ENCODE measurements around the gene ATG4C.

ATG4C gene

DNA sequence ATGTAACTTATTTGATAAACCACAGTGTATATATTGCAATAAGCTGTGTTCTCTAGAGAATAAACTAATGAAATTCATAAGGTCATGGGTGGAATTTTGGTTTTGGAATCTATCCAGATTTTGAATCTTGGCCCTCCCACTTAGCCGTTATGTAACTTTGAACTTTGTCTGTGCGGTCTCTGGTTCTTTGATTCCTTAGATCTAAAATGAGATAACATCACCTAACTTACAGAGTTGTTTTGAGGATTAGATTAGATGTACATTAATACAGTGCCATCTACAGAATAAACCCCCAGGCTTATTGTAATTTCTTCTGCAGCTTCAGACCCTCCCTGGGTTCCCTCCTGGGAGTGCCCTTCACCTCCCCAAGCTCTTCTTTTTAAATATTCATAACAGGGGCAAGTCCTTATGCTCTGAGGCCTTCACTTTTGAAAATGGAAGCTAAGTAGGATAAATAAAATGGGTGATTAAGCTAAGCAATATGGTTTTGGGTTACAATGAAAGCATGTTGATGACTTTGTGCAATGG, 124.3 kb downstream of the ATG4C start:
- no peak for DNase-seq

DNA sequence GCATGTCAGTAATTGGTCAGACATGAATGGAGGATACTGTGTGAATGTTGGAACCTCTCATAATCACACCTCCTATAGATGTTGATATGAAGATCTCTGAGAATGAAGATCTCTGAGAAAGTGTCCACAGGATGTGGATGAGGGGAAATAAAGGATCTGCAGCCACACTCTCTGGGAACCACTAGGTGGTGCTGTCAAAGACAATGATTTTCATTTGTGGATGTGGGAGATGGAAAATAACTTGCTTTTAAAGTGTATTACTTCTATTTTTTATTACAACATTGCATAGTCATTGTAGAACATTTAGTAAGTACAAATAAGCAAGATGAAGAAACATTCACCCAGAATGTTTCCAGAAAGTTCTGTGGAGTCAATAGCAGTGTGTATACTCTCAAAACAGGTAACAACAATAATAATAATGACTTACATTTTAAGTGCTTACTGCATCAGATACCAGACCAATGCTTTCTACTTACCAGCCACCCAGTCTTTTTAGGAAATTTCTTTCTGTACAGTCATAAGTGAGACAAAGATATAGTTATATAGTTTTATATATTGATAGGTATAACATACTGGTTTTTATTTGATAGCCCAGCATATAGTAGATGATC, 128.2 kb downstream of the ATG4C start:
- no peak for DNase-seq
